ENCODE results near the gene EXPH5.

EXPH5 gene

DNA sequence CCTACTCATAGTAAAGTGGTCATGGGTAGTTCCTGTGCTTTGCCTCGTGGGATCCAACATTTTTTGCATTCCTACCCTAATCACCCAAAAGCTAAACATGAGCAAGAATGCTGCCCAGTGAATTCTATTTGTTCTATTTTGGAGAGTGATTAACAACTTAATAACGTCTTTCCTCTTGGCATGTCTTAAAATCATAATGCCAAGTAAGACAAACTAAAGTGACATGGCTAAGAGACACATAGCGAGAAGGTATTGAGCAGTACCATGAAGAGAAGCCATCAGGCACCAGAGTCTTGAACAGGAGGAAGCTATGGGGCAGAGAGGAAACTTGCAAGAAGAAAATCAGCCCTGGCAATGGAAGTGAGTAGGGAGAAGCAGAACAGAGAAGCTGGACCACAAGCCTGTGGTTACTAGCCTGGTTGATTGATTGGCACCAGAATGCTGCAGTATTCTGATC, 32.0 kb downstream of the EXPH5 start:
- DNase-seq: no peak

DNA sequence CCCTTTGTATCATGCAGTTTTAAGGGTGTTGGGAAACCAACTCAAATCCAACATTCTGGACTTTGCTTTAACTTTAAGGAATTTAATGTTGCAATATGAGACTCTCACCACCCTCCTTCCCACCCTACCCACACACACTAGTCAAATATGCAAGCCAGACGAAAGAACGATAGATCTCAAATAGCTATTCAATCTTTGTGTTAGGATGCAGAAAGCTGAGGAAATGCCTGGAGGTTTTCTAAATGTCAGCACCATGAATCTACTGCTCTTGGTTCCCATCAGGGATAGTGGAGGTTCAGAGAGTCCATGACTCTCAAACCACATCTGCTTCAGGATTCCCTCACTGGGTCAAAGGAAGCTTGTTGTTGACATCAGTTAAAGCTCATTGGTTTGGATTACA, 33.7 kb downstream of the EXPH5 start:
- DNase-seq: no peak

GRCh38 chr11:108559340-108559739, 34.2 kb downstream of the EXPH5 start:
- no peak for DNase-seq

- DNase-seq: no peak
Observed at GRCh38 chr11:108558222-108558621, 35.3 kb downstream of the EXPH5 start.

DNA sequence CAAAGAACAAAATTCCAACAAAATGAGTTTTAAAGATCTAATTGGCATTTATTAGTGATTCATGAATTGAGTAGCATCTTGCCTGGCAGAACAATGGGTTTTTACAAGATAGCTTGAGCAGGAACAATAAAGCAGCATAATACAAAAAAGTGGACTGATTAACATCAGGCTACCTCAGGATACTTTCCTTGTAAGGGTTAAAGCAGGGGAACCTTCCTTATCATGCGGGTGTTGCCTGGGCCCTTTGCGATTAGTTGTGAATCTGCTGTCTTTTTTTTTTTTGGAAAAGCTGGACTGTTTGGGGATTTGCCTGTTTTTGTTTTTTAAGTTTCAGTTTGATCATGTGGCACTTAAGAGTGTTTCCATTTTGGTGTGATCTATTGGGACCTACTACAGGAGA, 37.5 kb downstream of the EXPH5 start:
- DNase-seq: no peak

GRCh38 chr11:108551651-108552462, 41.7 kb downstream of the EXPH5 start:
- no peak for DNase-seq

- no peak for DNase-seq
Observed at GRCh38 chr11:108549319-108549885, 44.2 kb downstream of the EXPH5 start.

GRCh38 chr11:108545909-108546501, 47.6 kb downstream of the EXPH5 start:
- no peak for DNase-seq

- DNase-seq: no peak
Observed at GRCh38 chr11:108543316-108543964, 50.1 kb downstream of the EXPH5 start.

DNA sequence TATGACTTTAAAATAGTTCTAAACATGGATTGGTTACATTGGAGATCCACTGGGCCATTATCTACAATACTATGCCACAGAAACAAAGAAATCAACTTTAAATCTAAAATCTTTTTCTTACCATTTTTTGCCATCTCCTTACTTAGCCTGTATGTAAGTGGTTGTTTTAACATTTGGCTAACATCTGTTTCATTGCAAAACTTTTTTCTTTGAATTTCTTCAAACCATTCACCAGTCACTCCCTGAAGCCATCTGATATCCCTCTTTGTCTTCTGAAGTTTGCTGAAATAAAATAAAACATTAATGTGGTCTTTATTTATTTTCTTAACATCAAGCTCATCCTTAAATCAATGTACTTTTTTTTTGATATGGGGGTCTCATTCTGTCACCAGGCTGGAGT, 52.0 kb downstream of the EXPH5 start:
- DNase-seq: no peak

DNA sequence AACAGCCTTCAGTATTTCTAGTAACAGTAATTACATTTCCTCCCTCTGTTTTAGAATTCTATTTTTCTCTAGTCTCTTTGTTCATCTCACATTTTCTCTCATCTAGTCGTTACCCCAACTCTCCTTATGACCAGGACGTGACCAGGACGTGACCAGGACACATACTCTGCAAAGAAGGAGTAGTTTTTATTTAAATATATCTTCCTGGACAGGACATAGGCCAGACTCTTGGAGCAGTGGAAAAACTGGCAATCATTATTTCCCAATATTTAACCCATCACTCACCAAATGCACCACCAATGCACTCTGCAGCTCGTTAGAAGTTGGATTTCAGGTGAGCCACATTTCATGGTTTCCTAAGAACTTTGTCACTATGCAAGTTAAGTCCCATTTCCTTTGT, 55.1 kb downstream of the EXPH5 start:
- no peak for DNase-seq

DNA sequence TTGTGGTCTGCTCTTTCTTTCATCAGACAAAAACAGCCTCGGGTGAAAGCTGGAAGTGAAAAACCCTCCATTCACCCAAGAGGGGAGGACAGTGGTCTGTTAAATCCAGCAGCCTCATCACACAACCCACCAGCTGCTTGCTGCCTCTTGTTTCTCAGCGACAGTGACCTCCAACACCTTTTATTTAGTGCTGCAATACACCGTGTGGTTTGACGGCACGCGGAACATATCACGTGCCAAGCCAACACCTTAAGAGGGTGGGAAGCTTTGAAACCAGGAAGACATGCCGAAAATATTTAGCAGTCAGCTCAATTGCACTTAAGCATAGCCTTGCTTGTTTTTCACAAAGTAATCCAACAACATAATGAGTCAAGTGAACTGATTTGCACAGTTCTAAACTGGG, 55.5 kb downstream of the EXPH5 start:
- DNase-seq: no peak

DNA sequence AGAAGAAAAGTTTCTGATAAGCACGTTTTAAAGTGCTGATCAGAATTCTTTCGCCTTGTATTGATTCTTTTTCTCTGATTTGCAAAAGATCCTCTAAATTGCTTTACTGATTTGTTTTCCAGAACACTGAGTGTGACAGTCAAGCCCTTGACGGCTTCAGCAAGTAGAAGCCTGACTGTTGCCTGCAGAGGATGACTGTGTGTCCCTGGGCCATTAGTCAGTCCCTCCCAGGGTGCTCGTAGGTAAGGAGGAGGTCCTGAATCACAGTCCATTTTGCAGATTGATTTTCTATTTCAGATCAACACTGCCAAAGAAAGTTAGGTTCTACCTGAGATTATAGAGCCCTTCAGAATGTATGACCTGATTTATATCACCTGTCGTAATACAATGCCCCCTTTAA, 56.8 kb downstream of the EXPH5 start:
- no peak for DNase-seq

DNA sequence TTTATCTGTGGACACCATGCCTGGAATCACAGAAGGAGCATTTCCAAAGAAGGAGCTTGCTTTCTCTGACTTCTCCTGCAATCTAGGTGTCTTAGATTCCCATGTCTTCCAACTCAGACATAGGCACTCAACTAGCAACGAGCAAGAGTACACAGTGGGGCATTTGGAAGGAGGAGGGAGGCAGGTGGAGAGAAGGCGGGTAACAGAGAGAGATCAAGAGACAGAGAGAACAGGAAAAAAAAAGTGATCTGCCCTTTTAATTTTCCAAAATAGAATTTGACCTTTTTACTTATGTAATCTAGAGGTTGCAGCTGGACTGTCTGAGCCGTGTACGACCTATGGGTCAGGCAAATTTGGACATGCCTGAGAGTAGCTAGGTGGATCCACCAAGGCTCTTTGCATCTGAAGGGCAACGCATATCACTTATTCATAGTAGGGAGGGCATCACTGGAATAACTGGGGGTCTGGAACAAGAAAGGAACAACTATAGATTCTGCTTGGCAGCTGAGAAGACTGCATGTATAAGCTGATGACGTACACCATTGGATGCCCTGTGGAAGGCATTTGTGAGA, 58.1 kb downstream of the EXPH5 start:
- DNase-seq: no peak

DNA sequence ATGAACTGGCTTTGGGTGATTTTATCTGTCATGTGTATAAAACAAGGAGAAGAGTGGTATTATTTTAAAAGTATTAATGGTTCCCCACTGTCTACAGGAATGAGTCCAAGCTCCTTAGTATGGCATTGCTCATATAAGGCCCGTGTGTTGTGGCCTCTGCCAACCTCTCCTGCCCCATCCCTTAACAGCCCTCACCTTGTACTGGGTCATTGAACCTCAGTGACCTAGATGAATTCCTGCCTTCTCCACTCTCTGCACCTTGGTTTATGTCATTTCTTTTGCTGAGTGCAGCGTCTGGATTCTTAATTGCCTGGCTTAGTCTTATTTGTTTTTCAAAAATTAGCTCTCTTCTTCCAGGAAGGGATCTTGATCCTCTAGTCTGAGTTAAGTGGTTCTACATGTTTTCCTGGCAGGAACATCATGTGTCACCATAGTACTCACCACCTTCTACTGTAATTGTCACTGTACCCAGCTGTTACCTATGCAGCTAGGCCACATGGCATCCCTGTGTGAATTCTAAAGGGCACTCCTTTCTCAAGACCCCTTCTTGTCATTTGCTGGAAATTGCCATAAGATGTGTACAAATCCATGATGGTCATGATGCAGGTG, 59.2 kb downstream of the EXPH5 start:
- DNase-seq: no peak

DNA sequence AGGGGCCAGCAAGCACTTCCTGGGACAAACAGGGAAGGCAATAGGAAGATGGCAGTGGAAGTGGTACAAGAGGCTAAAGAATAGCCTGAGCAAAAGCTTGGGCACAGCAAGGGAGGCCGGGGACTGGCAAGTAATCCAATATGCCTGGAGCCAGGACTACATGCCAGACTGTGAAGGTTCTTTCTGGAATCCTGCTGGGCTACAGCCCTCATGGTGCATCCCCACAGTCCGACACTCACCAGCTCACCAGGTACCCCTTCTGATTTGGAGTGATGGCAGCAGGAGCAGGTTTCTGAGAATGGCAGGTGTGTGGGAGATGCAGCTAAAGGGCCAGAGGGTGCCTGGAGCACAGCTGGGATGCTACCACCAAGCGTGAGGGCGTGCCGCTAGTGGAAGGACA, 63.1 kb downstream of the EXPH5 start:
- no peak for DNase-seq

GRCh38 chr11:108527382-108527781, 66.2 kb downstream of the EXPH5 start:
- DNase-seq: no peak

DNA sequence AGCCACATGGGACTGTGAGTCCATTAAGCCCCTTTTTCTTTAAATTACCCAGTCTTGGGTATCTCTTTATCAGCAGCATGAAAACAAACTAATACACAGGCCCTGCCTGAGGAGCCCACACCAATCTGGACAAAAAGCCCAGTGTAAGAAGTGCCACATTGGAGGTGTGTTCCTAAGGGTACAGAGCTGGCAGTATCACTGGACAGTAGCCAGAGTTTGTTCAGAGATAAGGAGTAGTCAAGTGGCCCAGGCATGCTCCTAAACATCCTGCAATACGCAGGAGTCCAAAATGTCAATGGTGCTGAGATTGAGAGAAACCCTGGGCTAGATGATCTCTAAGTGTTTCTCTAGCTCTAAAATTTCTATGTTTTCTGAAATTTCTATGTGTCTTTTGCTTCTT, 68.4 kb downstream of the EXPH5 start:
- no peak for DNase-seq

DNA sequence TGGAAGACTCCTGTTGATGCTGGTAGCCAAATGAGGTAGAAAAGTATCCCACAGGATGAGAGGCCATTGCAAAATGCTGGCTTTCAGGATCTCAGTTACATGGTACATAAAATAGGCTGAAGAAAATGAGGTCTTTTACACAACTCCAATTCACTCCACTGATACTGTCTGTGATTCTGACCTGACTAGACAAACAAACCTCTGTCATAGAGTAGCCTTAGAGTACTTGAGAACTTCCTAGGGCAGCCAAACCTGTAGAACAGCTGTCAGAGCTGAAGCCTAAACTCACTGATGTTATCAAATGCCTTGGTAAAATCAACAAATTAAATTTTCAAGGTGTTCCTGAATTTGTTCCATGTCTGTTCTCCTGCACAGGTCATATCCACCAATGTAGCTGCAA, 69.1 kb downstream of the EXPH5 start:
- DNase-seq: no peak

DNA sequence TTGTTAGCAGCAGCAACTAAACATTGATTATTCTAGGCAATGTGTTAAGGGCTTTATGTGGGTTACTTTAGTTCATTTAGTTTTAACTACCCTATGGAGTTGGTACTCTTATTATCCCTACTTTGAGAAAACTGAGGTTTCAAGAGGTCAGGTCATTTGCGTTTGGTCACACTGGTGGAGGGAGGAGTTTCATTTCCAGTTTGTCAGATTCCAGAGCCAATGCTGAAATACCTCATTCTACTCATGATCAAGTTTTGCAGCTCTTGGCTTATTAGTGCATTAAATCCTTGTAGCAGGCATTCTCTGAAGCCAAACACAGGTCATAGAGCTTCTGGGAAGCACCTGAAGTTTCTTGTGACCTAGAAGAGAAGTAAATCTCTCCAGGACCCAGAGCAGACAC, 71.2 kb downstream of the EXPH5 start:
- DNase-seq: no peak

DNA sequence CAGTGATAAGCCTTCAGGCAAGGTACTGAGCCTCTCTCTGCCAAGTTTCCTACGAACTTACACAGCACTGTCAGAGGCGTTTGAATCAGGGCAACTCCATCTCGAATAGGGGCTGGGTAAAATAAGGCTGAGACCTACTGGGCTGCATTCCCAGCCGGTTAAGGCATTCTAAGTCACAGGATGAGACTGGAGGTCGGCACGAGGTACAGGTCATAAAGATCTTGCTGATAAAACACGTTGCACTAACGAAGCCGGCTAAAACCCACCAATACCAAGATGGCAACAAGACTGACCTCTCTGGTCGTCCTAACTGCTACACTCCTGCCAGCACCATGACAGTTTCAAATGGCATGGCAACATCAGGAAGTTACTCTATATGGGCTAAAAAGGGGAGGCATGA, 75.0 kb downstream of the EXPH5 start:
- no peak for DNase-seq

- DNase-seq: no peak
Observed at GRCh38 chr11:108516125-108516524, 77.4 kb downstream of the EXPH5 start.

DNA sequence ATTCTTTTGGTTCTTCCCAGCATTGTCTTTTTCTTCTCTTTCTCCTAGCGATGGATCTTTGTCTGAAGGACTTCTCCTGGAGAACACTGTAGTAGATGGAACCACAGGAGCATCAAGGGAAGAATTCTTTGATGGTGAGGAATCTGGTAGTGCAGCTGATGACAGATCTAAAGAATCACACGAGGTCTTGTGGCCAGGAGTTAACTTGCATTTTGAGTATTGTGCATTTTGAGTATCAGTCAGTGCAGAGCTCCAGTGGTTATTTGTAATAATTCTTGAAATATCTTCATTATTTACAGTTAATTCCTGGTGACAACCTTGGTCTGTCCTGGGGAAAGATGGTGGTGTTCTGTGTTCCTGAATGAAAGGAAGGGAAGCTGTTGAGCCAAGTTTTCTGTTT, 80.9 kb downstream of the EXPH5 start:
- DNase-seq: no peak
